Peyer's patch (tissue), 4 donors: ENCODE results near the gene SCARB1.

Experiments used
- CTCF ChIP-seq, 6 experiments: fragments of 450-650 bp in 4 of 6; fragments of 200-600 bp in 2 of 6; sonication (generic) in 1 of 6; IDR thresholded peaks; one replicate each; pipeline ENCODE4 v1.5.1; 2017 to 2019; ENCODE audit warnings: antibody characterized with exemption in 6 of 6, mild to moderate bottlenecking in 3 of 6, moderate library complexity in 1 of 6
- POLR2A ChIP-seq, 2 donors: fragments of 450-650 bp; IDR thresholded peaks; one replicate each; pipeline ENCODE4 v1.5.1; 2017; ENCODE audit warnings: antibody characterized with exemption in 2 of 2, mild to moderate bottlenecking in 2 of 2, moderate library complexity in 2 of 2

- no peak for TF ChIP-seq CTCF (IDR thresholded peaks at IDR 0.05)
- no peak for TF ChIP-seq POLR2A (IDR thresholded peaks at IDR 0.05)
Observed at GRCh38 chr12:124849382-124849781, 14.3 kb downstream of the SCARB1 start.
